Heart left ventricle (tissue), 16 donors: ENCODE results near the gene DOK1. TPM values are rescaled to one million over a fixed set of nuclear protein-coding genes. Genes with fewer than 3 reads are reported as not detected.

Source experiments
- ATAC-seq, 4 donors: fragments of 200-7000 bp; cut with Tn5 transposase; one replicate each; pipeline ENCODE4 v1.9.1; 2020 to 2022; ENCODE audit warnings: moderate library complexity in 4 of 4, mild to moderate bottlenecking in 3 of 4, moderate number of reproducible peaks in 1 of 4
- DNase-seq, 5 donors: peaks; one replicate each; pipeline ENCODE4 v3.0.0-alpha.2; 2020
- H3K27ac ChIP-seq, 12 donors: fragments of 200-600 bp; sonication (generic) in 4 of 12; one replicate each; pipeline versions ENCODE4 v1.5.0 to v1.8.0; 2016 to 2022; ENCODE audit warnings: mild to moderate bottlenecking in 2 of 12
- H3K27me3 ChIP-seq, 9 donors: fragments of 200-600 bp; sonication (generic) in 2 of 9; one replicate each; pipeline versions ENCODE4 v1.5.1 to v1.8.0; 2016 to 2022; ENCODE audit warnings: mild to moderate bottlenecking in 3 of 9
- H3K36me3 ChIP-seq, 9 donors: fragments of 200-600 bp; sonication (generic) in 2 of 9; one replicate each; pipeline versions ENCODE4 v1.5.0 to v1.8.0; 2018 to 2022; ENCODE audit warnings: mild to moderate bottlenecking in 2 of 9
- H3K4me1 ChIP-seq, 12 donors: fragments of 200-600 bp; sonication (generic) in 4 of 12; one replicate each; pipeline versions ENCODE4 v1.5.0 to v1.8.0; 2016 to 2022; ENCODE audit warnings: mild to moderate bottlenecking in 3 of 12
- H3K4me3 ChIP-seq, 12 donors: fragments of 200-600 bp; sonication (generic) in 4 of 12; one replicate each; pipeline versions ENCODE4 v1.5.0 to v1.8.0; 2017 to 2022; ENCODE audit warnings: mild to moderate bottlenecking in 9 of 12, moderate library complexity in 4 of 12
- H3K9me3 ChIP-seq, 12 donors: fragments of 200-600 bp; sonication (generic) in 4 of 12; one replicate each; pipeline versions ENCODE4 v1.5.0 to v1.8.0; 2016 to 2022; ENCODE audit warnings: mild to moderate bottlenecking in 1 of 12
- CTCF ChIP-seq, 12 donors: fragments of 200-600 bp; sonication (generic) in 4 of 12; IDR thresholded peaks; one replicate each; pipeline versions ENCODE4 v1.5.0 to v1.8.0; 2018 to 2022; ENCODE audit warnings: antibody characterized with exemption in 12 of 12, mild to moderate bottlenecking in 5 of 12
- POLR2A ChIP-seq, 2 donors: fragments of 450-650 bp; IDR thresholded peaks; one replicate each; pipeline ENCODE4 v1.6.1; 2017; ENCODE audit warnings: antibody characterized with exemption in 2 of 2, mild to moderate bottlenecking in 2 of 2, moderate library complexity in 2 of 2
- WGBS, 4 donors: extraction: QIAGEN DNeasy Blood & Tissue Kit in 2 of 4; methylation state at CpG; one replicate each; pipeline versions ENCODE4 v1.1.5 to v1.1.7; 2013 to 2018; 5-methylcytosine and 5-hydroxymethylcytosine counted together
- intact Hi-C, 10 donors: fragments of 100-400 bp; cut with DNase I; formaldehyde crosslinking; loops; one replicate each; pipeline versions ENCODE4 v1.11.1 to v1.14.2; 2022
- polyA plus RNA-seq, 2 donors: library from polyadenylated mRNA; stranded (reverse); fragments of 200-250 nt; gene quantifications; one replicate each; pipeline ENCODE4 v1.2.3, GENCODE V29; 2013
- total RNA-seq, 9 donors: library from RNA; depleted of rRNA in 2 of 9; stranded (reverse); fragments of >200 nt in 2 of 9; fragmentation: NEBNext Ultra II Directional in 3 of 9; extraction: Animal tissue kit (Norgen Biotek cat#: 25700) in 3 of 9; gene quantifications; one replicate each; pipeline versions ENCODE4 v1.1.0 to v1.2.4, GENCODE V29; 2016 to 2023
- donor health status: ischemic (EF 13 %, LVEDD 7.1; RV severe dilation, severe dysfunction).
- donor health status: healthy with polysubstance abuse.
- donor health status: DM: no; HTN: yes; CAD: no.
- donor health status: DM: no; HTN: no; CAD: no.
- donor health status: ischemic (EF 25% LVEDD 6.9; RV normal size, moderate dysfunction).
- donor health status: ischemic (EF 25% LVEDD 5.7; RV mildly dilated, moderate dysfunction).
- donor health status: healthy.
- donor health status: DM: yes; HTN: yes; CAD: no.
- donor health status: ischemic (EF 35%, LVEDD 5.7; RV mildly dilated, moderate dysfunction).
- donor health status: nonischemic (EF 11% LVEDD 7.7; RV severe dilation, severe dysfunction).
- donor health status: DM: yes; HTN: yes; CAD: no.
- donor health status: PGD.
- donor health status: ischemic (EF 29% LVEDD 5.4; RV normal size, mild dysfunction).
- donor health status: nonischemic (EF 23%, LVEDD 6.1; RV moderate dilation, normal function).

Gene DOK1
- total and polyA plus RNA-seq, 11 donors: 2.4 to 11.6 (median 4.8) TPM

GRCh38 chr2:74540291-74540690 lies 14.2 kb upstream of the DOK1 start:
- Histone ChIP-seq H3K36me3 (no peaks in the 10 kb centered on the region), H3K9me3 (no peaks in the 10 kb centered on the region), H3K27ac (peak overlapping the region in 11 of 12 donors; percentile 33 to 82 (median 70)), H3K4me3 (no peak overlapping the region), H3K27me3 (no peaks in the 10 kb centered on the region), H3K4me1 (peaks cover 0 to 13% (median 5%) of the 10 kb centered on the region in 12 donors)
- WGBS, 4 donors: 36 to 58% (median 54%) methylated on average over 5 of the region's 5 CpGs
- TF ChIP-seq POLR2A (IDR thresholded peaks at IDR 0.05): no peak
- TF ChIP-seq CTCF (IDR thresholded peaks at IDR 0.05): no peak
- DNase-seq: peak in 4 of 5 donors; percentile 67 to 83 (median 78)
- intact Hi-C loops: no loop called here
- peak; percentile 83 to 95 (median 88) for ATAC-seq

GRCh38 chr2:74542978-74543377 lies 11.5 kb upstream of the DOK1 start:
- DNase-seq: no peak
- TF ChIP-seq POLR2A (IDR thresholded peaks at IDR 0.05): no peak
- H3K4me1 ChIP-seq: peaks cover 0 to 14% (median 5%) of the 10 kb centered on the region in 12 donors
- 59 to 72% (median 68%) methylated on average over 1 of the region's 1 CpG for WGBS, 4 donors
- no peaks in the 10 kb centered on the region for H3K27me3 ChIP-seq
- H3K9me3 ChIP-seq: no peaks in the 10 kb centered on the region
- H3K4me3 ChIP-seq: no peak overlapping the region
- H3K36me3 ChIP-seq: no peaks in the 10 kb centered on the region
- intact Hi-C loops: no loop called here
- ATAC-seq: peak in 1 of 4 donors; percentile 42
- no peak overlapping the region for H3K27ac ChIP-seq

GRCh38 chr2:74544634-74545033 lies 9.9 kb upstream of the DOK1 start:
- H3K27me3 ChIP-seq: peaks cover 0 to 2% (median 0%) of the 10 kb centered on the region in 9 donors
- no peaks in the 10 kb centered on the region for H3K36me3 ChIP-seq
- DNase-seq (no peak), ATAC-seq (no peak)
- H3K27ac ChIP-seq: no peak overlapping the region
- intact Hi-C loops: no loop called here
- H3K9me3 ChIP-seq: no peaks in the 10 kb centered on the region
- H3K4me1 ChIP-seq: peaks cover 0 to 28% (median 19%) of the 10 kb centered on the region in 12 donors
- 85 to 92% (median 89%) methylated on average over 3 of the region's 3 CpGs for WGBS, 4 donors
- H3K4me3 ChIP-seq: no peak overlapping the region
- peak in 1 of 12 donors; percentile 13 for TF ChIP-seq CTCF (IDR thresholded peaks at IDR 0.05)
- TF ChIP-seq POLR2A (IDR thresholded peaks at IDR 0.05): no peak

- Histone ChIP-seq H3K4me3 (no peak overlapping the region), H3K9me3 (no peaks in the 10 kb centered on the region), H3K4me1 (peaks cover 0 to 21% (median 17%) of the 10 kb centered on the region in 12 donors), H3K27ac (no peak overlapping the region), H3K27me3 (peaks cover 0 to 4% (median 0%) of the 10 kb centered on the region in 9 donors), H3K36me3 (peaks cover 0 to 3% (median 0%) of the 10 kb centered on the region in 9 donors)
- ATAC-seq: no peak
- TF ChIP-seq POLR2A (IDR thresholded peaks at IDR 0.05) (no peak), CTCF (IDR thresholded peaks at IDR 0.05) (no peak)
- DNase-seq: no peak
- intact Hi-C loops: loop anchor here in 1 of 10 donors (2.0 kb wide), 1 partner anchor 15 kb away; no protein-coding TSS in a partner anchor
- WGBS, 4 donors: 73 to 84% (median 77%) methylated on average over 3 of the region's 3 CpGs
Measured at GRCh38 chr2:74546004-74546403, 8.5 kb upstream of the DOK1 start.
